ENCODE results near the gene ELAPOR2. TPM values are rescaled to one million over a fixed set of nuclear protein-coding genes. Genes with fewer than 3 reads are reported as not detected.

ELAPOR2 gene
- total RNA-seq, 1 donor from 2014 or later: 15.4 TPM

DNA sequence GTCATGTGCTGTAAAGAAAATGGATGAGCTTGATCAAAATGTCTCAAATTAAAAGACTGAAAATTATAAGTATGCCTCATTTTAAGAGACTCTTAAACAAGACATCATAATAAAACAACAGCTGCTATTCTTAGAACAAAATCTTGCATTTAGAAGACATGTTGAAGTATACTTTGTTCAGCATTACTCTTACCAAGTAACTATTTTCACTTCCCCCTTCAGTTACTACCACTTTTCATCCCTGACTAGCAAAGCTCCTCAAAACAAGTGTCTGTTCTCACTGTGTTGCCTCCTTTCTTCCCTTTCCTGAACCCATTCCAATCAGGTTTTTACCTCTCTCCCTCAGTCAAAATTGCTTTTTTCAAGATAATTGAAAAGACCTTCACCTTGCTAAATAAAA lies 31.6 kb downstream of the ELAPOR2 start:
- TF ChIP-seq, protein P1, sequence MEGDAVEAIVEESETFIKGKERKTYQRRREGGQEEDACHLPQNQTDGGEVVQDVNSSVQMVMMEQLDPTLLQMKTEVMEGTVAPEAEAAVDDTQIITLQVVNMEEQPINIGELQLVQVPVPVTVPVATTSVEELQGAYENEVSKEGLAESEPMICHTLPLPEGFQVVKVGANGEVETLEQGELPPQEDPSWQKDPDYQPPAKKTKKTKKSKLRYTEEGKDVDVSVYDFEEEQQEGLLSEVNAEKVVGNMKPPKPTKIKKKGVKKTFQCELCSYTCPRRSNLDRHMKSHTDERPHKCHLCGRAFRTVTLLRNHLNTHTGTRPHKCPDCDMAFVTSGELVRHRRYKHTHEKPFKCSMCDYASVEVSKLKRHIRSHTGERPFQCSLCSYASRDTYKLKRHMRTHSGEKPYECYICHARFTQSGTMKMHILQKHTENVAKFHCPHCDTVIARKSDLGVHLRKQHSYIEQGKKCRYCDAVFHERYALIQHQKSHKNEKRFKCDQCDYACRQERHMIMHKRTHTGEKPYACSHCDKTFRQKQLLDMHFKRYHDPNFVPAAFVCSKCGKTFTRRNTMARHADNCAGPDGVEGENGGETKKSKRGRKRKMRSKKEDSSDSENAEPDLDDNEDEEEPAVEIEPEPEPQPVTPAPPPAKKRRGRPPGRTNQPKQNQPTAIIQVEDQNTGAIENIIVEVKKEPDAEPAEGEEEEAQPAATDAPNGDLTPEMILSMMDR (IDR thresholded peaks at IDR 0.05; ENCODE audit: insufficient read depth, low read length, poor library complexity, severe bottlenecking): no peak
- Histone ChIP-seq H3K27me3 (ENCODE audit: control insufficient read depth, insufficient read depth, low read length) (no peaks in the 10 kb centered on the region), H3K36me3 (ENCODE audit: control insufficient read depth, insufficient read depth, low read length) (no peaks in the 10 kb centered on the region), H3K4me3 (ENCODE audit: low read depth, low read length) (no peak overlapping the region)
- no peak for DNase-seq (ENCODE audit: low read depth)

DNA sequence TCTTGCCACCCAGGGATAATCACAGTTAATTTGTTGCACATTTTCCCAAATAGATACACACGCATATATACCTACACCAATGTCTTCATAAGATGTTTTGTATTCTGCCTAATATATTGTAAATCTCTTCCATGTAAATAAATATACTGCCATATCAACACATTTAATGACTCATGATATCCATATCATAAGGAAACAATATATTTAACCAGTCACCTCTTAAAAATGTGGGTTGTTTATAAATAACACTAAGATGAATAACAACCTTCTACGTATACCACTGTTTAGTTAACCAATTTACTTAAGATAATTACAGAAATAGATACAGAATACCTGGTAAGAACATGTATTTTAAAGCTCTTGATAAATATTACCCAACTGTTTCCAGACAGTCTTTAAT lies 38.2 kb downstream of the ELAPOR2 start:
- H3K4me3 ChIP-seq (ENCODE audit: low read depth, low read length): no peak overlapping the region
- H3K36me3 ChIP-seq (ENCODE audit: control insufficient read depth, insufficient read depth, low read length): no peaks in the 10 kb centered on the region
- H3K27me3 ChIP-seq (ENCODE audit: control insufficient read depth, insufficient read depth, low read length): no peaks in the 10 kb centered on the region
- TF ChIP-seq, protein P1 (IDR thresholded peaks at IDR 0.05; ENCODE audit: insufficient read depth, low read length, poor library complexity, severe bottlenecking): no peak
- no peak for DNase-seq (ENCODE audit: low read depth)

DNA sequence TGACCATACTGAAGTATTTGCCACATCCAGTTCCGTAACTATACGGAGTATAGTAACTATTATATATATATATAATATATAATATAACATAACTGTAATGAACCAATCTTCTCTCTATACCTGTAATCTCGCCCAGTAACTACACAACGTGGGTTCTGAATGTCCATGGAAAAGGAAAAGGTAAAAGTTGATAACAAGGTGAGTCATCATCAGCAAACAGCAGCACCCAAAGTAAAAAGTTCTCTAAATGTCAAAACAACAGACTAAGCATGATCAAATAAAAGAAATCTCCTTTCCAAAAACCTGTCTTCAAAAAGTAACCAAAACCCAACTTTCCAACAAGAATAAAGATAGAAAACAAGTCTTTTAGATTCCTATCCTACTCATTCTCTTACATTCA lies 42.8 kb downstream of the ELAPOR2 start:
- Histone ChIP-seq H3K4me3 (ENCODE audit: low read depth, low read length) (no peak overlapping the region), H3K27me3 (ENCODE audit: control insufficient read depth, insufficient read depth, low read length) (no peaks in the 10 kb centered on the region), H3K36me3 (ENCODE audit: control insufficient read depth, insufficient read depth, low read length) (no peaks in the 10 kb centered on the region)
- TF ChIP-seq, protein P1 (IDR thresholded peaks at IDR 0.05; ENCODE audit: insufficient read depth, low read length, poor library complexity, severe bottlenecking): no peak
- DNase-seq (ENCODE audit: low read depth): no peak

- Histone ChIP-seq H3K36me3 (ENCODE audit: control insufficient read depth, insufficient read depth, low read length) (no peaks in the 10 kb centered on the region), H3K27me3 (ENCODE audit: control insufficient read depth, insufficient read depth, low read length) (no peaks in the 10 kb centered on the region), H3K4me3 (ENCODE audit: low read depth, low read length) (no peak overlapping the region)
- no peak for DNase-seq (ENCODE audit: low read depth)
- TF ChIP-seq, protein P1 (IDR thresholded peaks at IDR 0.05; ENCODE audit: insufficient read depth, low read length, poor library complexity, severe bottlenecking): no peak
Measured at GRCh38 chr7:87013840-87014190, 45.6 kb downstream of the ELAPOR2 start.

- Histone ChIP-seq H3K36me3 (ENCODE audit: control insufficient read depth, insufficient read depth, low read length) (no peaks in the 10 kb centered on the region), H3K27me3 (ENCODE audit: control insufficient read depth, insufficient read depth, low read length) (no peaks in the 10 kb centered on the region), H3K4me3 (ENCODE audit: low read depth, low read length) (no peak overlapping the region)
- DNase-seq (ENCODE audit: low read depth): no peak
- TF ChIP-seq, protein P1 (IDR thresholded peaks at IDR 0.05; ENCODE audit: insufficient read depth, low read length, poor library complexity, severe bottlenecking): no peak
Measured at GRCh38 chr7:87013136-87013839, 46.2 kb downstream of the ELAPOR2 start.

Other genes with a start within 250 kb of the ELAPOR2 start
- 37.3 and 40.4 TPM in 2 replicates for gene DMTF1, start 92.8 kb upstream of the ELAPOR2 start, total RNA-seq
- gene TMEM243, start 160.1 kb upstream of the ELAPOR2 start, total RNA-seq: 28.9 and 35.0 TPM in 2 replicates

All from kidney epithelial cell (primary cell).